HG02642 (cell line): ENCODE results near the gene CCDC60.

Experiments
- ATAC-seq: cut with Tn5 transposase; IDR thresholded peaks from one replicate; pipeline ENCODE4 v1.9.1; 2021; ENCODE audit warnings: mild to moderate bottlenecking; ENCODE audit not compliant: unreplicated experiment, poor library complexity

Gene CCDC60

DNA sequence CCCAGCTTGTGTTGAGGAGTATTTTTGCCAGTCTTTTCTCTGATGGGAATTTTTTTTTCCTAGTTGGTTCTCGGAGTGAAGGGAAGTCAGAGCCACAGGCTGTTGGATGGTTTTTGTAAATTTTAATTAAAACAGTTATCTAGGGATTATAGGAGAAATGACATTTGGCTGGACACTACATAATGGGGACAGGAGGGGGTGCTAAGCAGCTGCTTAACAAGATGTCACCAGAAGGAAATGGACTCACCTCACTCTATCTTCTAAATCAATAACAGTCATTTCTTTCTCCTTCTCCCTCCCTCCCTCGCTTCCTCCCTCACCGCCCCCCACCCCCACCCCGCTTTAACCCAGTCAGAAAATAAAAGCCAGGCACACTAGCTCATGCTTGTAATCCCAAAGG, 165.7 kb downstream of the CCDC60 start:
- ATAC-seq: no peak

- no peak for ATAC-seq
Measured at GRCh38 chr12:119501052-119501451, 166.5 kb downstream of the CCDC60 start.

GRCh38 chr12:119505001-119505400, 170.5 kb downstream of the CCDC60 start:
- no peak for ATAC-seq

DNA sequence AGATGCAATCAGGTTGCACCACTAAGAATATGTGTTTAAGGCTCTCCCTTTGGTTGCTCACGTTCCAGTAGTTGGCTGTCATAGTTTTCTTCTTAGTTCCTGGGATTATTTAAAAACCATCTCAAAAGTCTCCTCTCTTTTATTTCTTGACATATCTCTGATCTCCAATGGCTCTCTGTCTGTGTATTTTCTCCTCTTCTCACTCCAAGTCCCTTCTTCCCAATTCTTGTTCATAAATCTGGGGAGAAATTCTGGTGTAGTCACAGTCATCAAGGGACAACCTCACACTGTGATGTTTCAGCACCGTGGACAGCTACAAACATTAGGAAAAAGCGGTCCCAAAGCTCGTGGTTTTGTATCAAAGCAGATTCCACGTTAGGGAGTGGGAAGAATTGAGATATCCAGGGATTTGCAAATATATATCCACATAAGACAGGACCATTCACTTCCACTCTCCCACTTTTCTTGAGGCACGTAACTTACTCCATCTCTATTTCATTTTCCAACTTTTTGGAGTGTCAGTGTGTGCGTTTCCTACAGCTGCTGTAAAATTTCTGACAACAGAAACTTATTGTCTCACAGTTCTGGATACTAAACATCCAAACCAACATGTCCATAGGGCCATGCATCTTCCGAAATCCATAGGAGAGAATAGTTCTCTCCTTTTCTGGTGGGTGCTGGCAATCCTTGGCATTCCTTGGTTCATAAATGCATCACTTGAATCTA, 178.4 kb downstream of the CCDC60 start:
- no peak for ATAC-seq

GRCh38 chr12:119528241-119528640, 193.7 kb downstream of the CCDC60 start:
- no peak for ATAC-seq

DNA sequence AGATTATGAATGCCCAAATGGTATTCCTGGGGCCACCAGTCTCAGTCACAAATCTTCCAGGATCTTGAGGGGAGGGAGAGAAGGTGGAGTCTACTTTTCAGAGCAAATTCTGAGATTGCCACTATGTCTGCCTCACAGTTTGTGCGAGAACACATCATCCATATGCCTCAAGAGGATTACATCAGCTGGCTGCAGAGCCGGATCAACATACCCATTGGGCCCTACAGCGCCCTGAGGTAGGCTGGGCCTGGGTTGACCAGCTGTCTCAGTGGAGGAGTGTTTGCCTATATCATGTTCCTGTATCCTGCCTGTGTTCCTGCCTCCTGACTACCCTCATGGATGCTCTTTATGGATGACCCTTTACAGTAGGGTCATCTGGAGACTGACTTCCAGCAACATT, 205.9 kb downstream of the CCDC60 start:
- no peak for ATAC-seq

DNA sequence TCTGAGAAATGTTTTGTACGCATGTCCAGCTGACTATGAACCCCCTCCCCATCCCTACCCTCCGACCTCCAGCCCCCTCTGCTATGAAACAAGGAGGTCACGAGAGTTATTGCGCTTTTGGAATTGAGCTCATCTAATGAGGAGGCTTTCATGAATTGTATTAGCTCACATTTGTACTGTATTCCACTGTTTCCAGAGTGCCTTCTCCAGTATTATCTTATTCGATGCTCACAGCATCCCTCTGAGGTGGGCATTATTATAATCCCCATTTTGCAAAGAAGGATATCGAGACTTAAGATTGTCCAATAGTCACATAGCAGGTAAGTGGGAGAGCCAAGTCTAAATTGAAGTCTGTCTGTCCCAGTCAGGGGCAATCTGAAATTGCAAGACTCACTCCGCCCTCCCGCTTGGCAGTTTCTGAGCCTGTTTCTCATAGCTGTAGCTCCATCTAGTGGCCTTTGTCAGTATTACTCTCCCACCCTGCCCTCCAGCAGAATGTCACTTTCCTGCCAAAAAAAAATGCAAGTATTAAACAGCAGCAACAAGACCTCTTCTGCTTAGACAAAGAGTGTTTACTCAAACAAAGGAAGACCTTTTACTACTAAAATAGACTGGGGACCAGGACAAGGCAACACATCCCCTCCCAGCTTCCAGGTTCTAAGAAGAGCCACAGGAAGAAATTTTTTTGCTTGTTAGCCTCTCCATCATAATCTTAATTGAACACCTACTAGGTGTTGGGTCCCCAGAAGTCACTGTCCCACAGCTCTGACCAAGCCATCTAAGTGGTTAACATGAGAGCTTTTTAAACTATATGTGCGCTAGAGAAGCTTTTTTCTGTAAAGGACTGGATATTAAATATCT, 210.5 kb downstream of the CCDC60 start:
- ATAC-seq: no peak

DNA sequence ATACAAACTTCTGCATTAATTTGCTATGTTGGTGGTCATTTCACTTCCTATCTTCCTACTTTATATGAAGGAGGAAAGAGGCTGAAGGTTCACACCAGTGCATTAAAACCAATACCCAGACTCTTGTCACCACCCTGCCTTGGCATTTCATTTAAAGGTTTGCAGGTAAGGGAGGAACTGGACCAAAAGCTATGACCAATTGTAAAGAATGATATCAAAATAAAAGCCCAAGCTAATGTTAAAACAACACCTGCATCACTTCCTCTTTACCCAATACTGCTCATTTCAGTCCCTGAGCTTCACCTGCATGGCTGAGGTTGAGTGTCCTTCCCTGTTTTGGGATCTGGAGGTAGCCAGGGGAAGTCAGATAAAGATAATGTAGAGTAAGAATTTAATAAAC, 211.8 kb downstream of the CCDC60 start:
- ATAC-seq: no peak

GRCh38 chr12:119547001-119547400, 212.5 kb downstream of the CCDC60 start:
- ATAC-seq: no peak

DNA sequence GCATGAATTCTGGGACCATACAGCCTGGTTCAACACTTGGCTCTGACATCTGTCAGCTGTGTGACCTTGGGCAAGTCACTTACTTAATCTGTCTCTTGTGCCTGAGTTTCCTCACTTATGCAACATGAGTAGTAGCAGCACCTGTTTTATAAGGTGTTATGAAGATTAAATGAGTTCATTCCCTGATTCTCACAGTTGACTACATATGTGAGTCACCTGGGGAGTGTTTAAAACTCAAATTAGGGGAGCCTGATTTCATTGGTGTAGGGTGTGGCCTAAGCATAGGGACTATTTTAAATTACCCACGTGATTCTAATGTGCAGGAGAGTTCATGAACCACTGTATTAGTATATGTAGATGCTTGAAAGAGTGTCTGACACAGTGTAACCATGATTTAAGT, 222.3 kb downstream of the CCDC60 start:
- ATAC-seq: no peak

- ATAC-seq: no peak
Measured at GRCh38 chr12:119565404-119565803, 230.9 kb downstream of the CCDC60 start.

DNA sequence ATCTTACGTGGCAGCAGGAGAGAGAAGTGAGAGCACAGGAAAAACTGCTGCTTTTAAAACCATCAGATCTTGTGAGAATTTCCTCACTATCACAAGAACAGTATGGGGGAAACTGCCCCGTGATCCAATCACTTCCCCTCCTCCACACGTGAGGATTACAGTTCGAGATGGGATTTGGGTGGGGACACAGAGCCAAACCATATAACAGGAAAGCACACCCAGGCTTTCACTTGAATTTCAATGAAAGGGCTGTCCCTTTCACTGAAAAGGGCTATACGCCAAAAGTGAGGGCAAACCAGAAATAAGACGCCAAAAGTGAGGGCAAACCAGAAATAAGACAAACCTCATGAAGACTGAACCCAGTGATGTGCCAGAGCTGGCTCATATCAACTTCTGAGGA, 236.2 kb downstream of the CCDC60 start:
- no peak for ATAC-seq

GRCh38 chr12:119573086-119573485, 238.6 kb downstream of the CCDC60 start:
- ATAC-seq: no peak

DNA sequence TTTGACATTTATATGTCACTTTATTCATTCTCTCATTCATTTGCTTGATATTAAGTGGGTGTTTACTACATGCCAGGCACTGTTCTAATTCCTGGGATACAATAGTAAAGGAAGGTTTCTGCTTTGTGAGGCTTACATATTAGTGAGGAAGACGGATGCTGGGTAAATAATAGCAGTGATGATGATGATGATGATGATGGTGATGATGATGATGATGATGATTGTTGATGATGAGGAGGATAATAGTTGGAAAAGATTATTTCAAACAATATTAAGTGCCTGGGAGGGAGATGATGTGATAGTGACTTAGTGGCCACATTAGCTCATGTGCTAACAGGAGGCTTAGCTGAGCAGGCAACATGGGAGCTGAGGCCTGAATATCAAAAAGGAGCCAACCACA, 239.7 kb downstream of the CCDC60 start:
- ATAC-seq: no peak

DNA sequence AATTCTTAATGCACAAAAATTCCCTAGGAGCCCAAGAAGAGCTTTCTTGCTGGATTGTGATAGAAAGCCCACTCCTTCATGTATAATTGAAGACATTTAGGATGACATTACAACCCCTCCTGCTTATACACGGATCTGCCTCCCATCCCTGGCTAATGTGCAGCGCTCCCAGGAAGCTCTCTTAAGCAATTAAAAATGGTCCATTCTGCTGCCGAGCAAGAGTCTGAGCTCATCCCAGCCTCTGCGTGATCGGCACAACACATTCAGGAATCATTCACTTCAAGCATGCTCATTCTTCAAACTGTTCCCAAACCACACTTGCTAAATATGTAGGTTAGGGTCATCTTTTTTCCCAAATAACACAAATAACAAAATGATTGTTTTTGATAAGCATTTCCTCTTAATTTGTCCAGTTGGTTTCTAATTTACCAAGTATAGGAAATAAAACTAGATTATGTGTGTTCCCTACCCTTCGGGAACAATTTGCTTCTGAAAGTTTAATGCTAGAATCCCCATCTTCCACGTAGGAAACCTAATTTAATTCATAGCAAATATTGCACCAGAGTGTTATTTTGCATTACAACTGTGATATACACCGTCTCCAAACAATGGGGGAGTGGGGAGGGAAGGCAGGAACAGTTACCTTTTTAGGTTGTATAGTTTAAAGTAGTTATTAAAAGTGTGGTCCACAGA, 241.7 kb downstream of the CCDC60 start:
- ATAC-seq: no peak

DNA sequence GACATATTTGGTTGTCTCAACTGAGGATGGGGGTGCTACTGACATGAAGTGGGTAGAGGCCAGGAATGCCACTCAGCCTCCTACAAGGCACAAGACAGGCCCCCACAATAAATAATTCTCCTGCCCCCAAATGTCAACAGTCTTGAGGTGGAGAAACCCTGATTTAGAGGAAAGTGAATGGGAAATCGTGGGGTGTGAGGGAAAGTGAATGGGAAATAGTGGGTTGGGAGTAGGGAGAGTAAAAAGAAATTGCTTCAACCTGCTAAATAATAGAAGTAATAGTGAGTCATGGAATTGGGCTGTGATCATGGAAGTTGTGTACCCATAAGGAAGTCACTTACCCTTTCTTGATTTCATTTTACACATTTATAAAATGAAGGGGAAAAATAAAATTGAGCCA, 242.4 kb downstream of the CCDC60 start:
- ATAC-seq: no peak

DNA sequence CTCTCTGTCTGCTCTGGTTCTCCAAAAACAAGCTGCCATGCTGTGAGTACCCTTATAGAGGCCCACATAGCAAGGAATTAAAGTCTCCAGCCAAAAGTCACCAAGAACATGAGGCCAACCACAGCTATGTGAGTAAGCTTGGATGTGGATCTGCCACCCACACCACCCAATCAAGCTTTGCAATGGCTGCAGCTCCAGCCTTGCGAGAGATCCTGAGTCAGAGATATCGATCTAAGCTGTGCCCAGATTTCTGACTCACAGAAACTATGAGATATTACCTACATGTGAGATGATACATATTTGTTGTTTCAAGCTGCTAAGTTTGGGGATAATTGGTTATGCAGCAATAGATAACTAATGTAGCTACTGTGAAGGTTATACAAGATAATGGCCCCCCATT, 243.6 kb downstream of the CCDC60 start:
- ATAC-seq: no peak

- no peak for ATAC-seq
Measured at GRCh38 chr12:119589097-119589496, 254.6 kb downstream of the CCDC60 start.

DNA sequence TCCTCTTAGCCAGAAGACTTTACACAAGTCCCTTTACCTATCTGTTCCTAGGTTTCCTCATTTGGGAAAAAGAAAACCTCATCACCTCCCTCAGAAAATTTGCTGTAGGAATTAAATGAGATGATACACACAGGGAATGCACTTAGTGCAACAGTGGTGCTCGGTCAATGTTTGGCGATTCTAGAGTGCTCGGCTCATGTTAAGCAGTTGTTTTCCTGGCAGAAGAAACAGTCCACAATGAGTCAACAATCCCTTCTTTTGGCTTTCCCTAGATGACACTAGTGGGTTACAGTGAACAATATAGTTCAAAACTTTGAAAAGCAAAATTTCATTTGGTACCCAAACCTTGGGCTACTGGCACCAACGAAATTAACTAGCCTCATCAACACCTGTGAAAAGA, 255.1 kb downstream of the CCDC60 start:
- ATAC-seq: no peak
